WTC11 (cell line): ENCODE results near the gene IL4R. TPM values are rescaled to one million over a fixed set of nuclear protein-coding genes. Genes with fewer than 3 reads are reported as not detected.

Experiments used
- ATAC-seq: fragments of 200-7000 bp; cut with Tn5 transposase; 2 replicates; pipeline ENCODE4 v1.10.0; 2021; ENCODE audit warnings: mild to moderate bottlenecking, moderate library complexity
- CTCF ChIA-PET: fragments of 300-600 bp; sonication (Branson Sonifier 250); formaldehyde crosslinking; loops from one replicate; lab custom pipeline; 2021; ENCODE audit warnings: antibody characterized with exemption; lab: Charles Lee
- POLR2A ChIA-PET: fragments of 350-600 bp; sonication (Branson Sonifier 250); formaldehyde crosslinking; loops from one replicate; lab custom pipeline; 2021; ENCODE audit warnings: antibody characterized with exemption; lab: Charles Lee
- DNase-seq: peaks from one replicate; pipeline ENCODE4 v3.0.0; 2021; ENCODE audit warnings: low spot score
- H3K27ac Mint-ChIP-seq: 2 replicates; pipeline ENCODE4 v1.8.0; 2021; ENCODE audit warnings: mixed read lengths
- H3K27me3 Mint-ChIP-seq: 2 replicates; pipeline ENCODE4 v1.8.0; 2021; ENCODE audit warnings: low read depth, mild to moderate bottlenecking, moderate library complexity, mixed read lengths
- H3K36me3 Mint-ChIP-seq: 2 replicates; pipeline ENCODE4 v1.8.0; 2021; ENCODE audit warnings: mixed read lengths
- H3K4me1 Mint-ChIP-seq: 2 replicates; pipeline ENCODE4 v1.8.0; 2022; ENCODE audit warnings: mixed read lengths
- H3K4me3 Mint-ChIP-seq: 2 replicates; pipeline ENCODE4 v1.8.0; 2021; ENCODE audit warnings: mild to moderate bottlenecking, moderate library complexity, mixed read lengths
- H3K9me3 Mint-ChIP-seq: 2 replicates; pipeline ENCODE4 v1.8.0; 2021; ENCODE audit warnings: mixed read lengths
- AR ChIP-seq: fragments of 250-450 bp; sonication (Bioruptor Pico); IDR thresholded peaks from 2 replicates; pipeline ENCODE4 v1.9.0; 2021; ENCODE audit warnings: mild to moderate bottlenecking
- ATF1 ChIP-seq: sonication (generic); formaldehyde crosslinking; IDR thresholded peaks from 2 replicates; pipeline ENCODE4 v1.8.1; 2023; ENCODE audit warnings: mild to moderate bottlenecking, moderate library complexity, missing genetic modification reagents
- CTCF ChIP-seq: fragments of 200-600 bp; IDR thresholded peaks from 2 replicates; pipeline ENCODE4 v1.8.0; 2022; ENCODE audit warnings: antibody characterized with exemption
- E2F5 ChIP-seq: sonication (generic); formaldehyde crosslinking; IDR thresholded peaks from 2 replicates; pipeline ENCODE4 v1.8.1; 2022; ENCODE audit warnings: mild to moderate bottlenecking, moderate library complexity, missing genetic modification reagents
- ELF4 ChIP-seq: sonication (generic); formaldehyde crosslinking; IDR thresholded peaks from 2 replicates; pipeline ENCODE4 v1.8.1; 2022; ENCODE audit warnings: low read depth, mild to moderate bottlenecking, moderate library complexity, missing genetic modification reagents
- EMX1 ChIP-seq: fragments of 250-450 bp; sonication (Bioruptor Pico); IDR thresholded peaks from 2 replicates; pipeline ENCODE4 v1.8.0; 2021; ENCODE audit warnings: mild to moderate bottlenecking
- GABPB1 ChIP-seq: sonication (generic); formaldehyde crosslinking; IDR thresholded peaks from 2 replicates; pipeline ENCODE4 v1.8.1; 2023; ENCODE audit warnings: mild to moderate bottlenecking, missing genetic modification reagents
- IRF1 ChIP-seq: sonication (generic); formaldehyde crosslinking; IDR thresholded peaks from 2 replicates; pipeline ENCODE4 v1.8.0; 2023; ENCODE audit warnings: missing genetic modification reagents
- MXD4 ChIP-seq: fragments of 250-450 bp; sonication (Bioruptor Pico); IDR thresholded peaks from 2 replicates; pipeline ENCODE4 v1.8.0; 2021; ENCODE audit warnings: mild to moderate bottlenecking, moderate library complexity, borderline replicate concordance
- NFATC4 ChIP-seq: fragments of 250-450 bp; sonication (Bioruptor Pico); IDR thresholded peaks from 2 replicates; pipeline ENCODE4 v1.9.0; 2021; ENCODE audit warnings: mild to moderate bottlenecking
- NR1H2 ChIP-seq: sonication (generic); formaldehyde crosslinking; IDR thresholded peaks from 2 replicates; pipeline ENCODE4 v1.9.0; 2021; ENCODE audit warnings: mild to moderate bottlenecking, moderate library complexity, missing genetic modification reagents
- RELA ChIP-seq: sonication (generic); formaldehyde crosslinking; IDR thresholded peaks from 2 replicates; pipeline ENCODE4 v1.8.1; 2022; ENCODE audit warnings: missing genetic modification reagents, mild to moderate bottlenecking, borderline replicate concordance
- STAT6 ChIP-seq: sonication (generic); formaldehyde crosslinking; conservative IDR thresholded peaks from 2 replicates; pipeline ENCODE4 v1.8.1; 2023; ENCODE audit warnings: mild to moderate bottlenecking, low read depth, missing genetic modification reagents, moderate library complexity
- TP53 ChIP-seq: sonication (generic); formaldehyde crosslinking; IDR thresholded peaks from 2 replicates; pipeline ENCODE4 v1.8.1; 2023; ENCODE audit warnings: mild to moderate bottlenecking, missing genetic modification reagents
- ZBTB21 ChIP-seq: sonication (generic); formaldehyde crosslinking; IDR thresholded peaks from 2 replicates; pipeline ENCODE4 v1.8.1; 2023; ENCODE audit warnings: mild to moderate bottlenecking, missing genetic modification reagents, borderline replicate concordance
- total RNA-seq: library from RNA; stranded (reverse); gene quantifications from 3 replicates; pipeline ENCODE4 v1.2.3, GENCODE V29; 2021

IL4R gene
- total RNA-seq, 1 experiment from 2014 or later, result 28.7 TPM

- TF ChIP-seq MXD4 (CRISPR knock-in tag), result no peak
- no peak for TF ChIP-seq GABPB1 (CRISPR knock-in tag)
- no peak for TF ChIP-seq AR (CRISPR knock-in tag)
- TF ChIP-seq STAT6, result no peak
- no peak for TF ChIP-seq ATF1 (CRISPR knock-in tag)
- no peak for TF ChIP-seq NR1H2
- TF ChIP-seq CTCF, result no peak
- TF ChIP-seq, all 79 proteins: peak for 0
Observed at GRCh38 chr16:27337024-27337423, 23.2 kb downstream of the IL4R start (continued).

- Mint-ChIP-seq H3K27me3 (no peaks in the 10 kb centered on the region), H3K27ac (no peak overlapping the region), H3K4me3 (no peak overlapping the region), H3K9me3 (0 out of 2 replicates have a peak, but pooled peaks cover 8% of the 10 kb centered on the region), H3K4me1 (peaks cover 4% of the 10 kb centered on the region; the same call in 1 of the 2 replicates), H3K36me3 (peaks cover 53% of the 10 kb centered on the region)
- ChIA-PET CTCF (interaction anchor here (1.5 kb wide), 1 partner anchor 16 kb away, joined by 4 read pairs; no protein-coding TSS in a partner anchor), POLR2A (no interaction called here)
- no peak for ATAC-seq
- DNase-seq, result no peak
- TF ChIP-seq NFATC4 (CRISPR knock-in tag), result no peak
- TF ChIP-seq IRF1 (CRISPR knock-in tag), result no peak
- TF ChIP-seq STAT6, result no peak
- no peak for TF ChIP-seq TP53 (CRISPR knock-in tag)
- no peak for TF ChIP-seq ELF4 (CRISPR knock-in tag)
Observed at GRCh38 chr16:27339180-27339579, 25.4 kb downstream of the IL4R start.

GRCh38 chr16:27340654-27341053 lies 26.9 kb downstream of the IL4R start:
- Mint-ChIP-seq H3K27ac (no peak overlapping the region), H3K4me1 (peaks cover 3% of the 10 kb centered on the region; the same call in 1 of the 2 replicates), H3K9me3 (0 out of 2 replicates have a peak, but pooled peaks cover 8% of the 10 kb centered on the region), H3K4me3 (no peak overlapping the region), H3K36me3 (peaks cover 50% of the 10 kb centered on the region), H3K27me3 (no peaks in the 10 kb centered on the region)
- ATAC-seq (no peak), DNase-seq (no peak)
- CTCF ChIA-PET, result interaction anchor here (0.6 kb wide), 1 partner anchor 656 kb away, joined by 5 read pairs; no protein-coding TSS in a partner anchor
- POLR2A ChIA-PET, result no interaction called here
- TF ChIP-seq CTCF (no peak), E2F5 (CRISPR knock-in tag) (no peak), RELA (no peak), ZBTB21 (CRISPR knock-in tag) (no peak), EMX1 (CRISPR knock-in tag) (no peak)
